HCT116 (cell line): ENCODE measurements around the gene PGBD5.

ENCODE experiments used
- POLR2A ChIP-seq: IDR thresholded peaks from 2 replicates; pipeline ENCODE4 v1.7.0; 2011; ENCODE audit warnings: borderline replicate concordance; ENCODE audit not compliant: insufficient read depth, insufficient read length; ENCODE audit errors: extremely low read depth
- POLR2AphosphoS5 ChIP-seq: IDR thresholded peaks from 2 replicates; pipeline ENCODE4 v1.6.1; 2011; ENCODE audit warnings: mild to moderate bottlenecking, low read depth, low read length, moderate library complexity
- SIN3A ChIP-seq: IDR thresholded peaks from 2 replicates; pipeline ENCODE4 v1.6.1; 2012; ENCODE audit warnings: low read depth
- ZNF274 ChIP-seq: fragments of 200-500 bp; sonication (Bioruptor generic); IDR thresholded peaks from 2 replicates; pipeline ENCODE4 v1.6.1; 2014; ENCODE audit warnings: mild to moderate bottlenecking, low read depth, low read length, inconsistent platforms

GRCh38 chr1:230345139-230345885 lies 80.8 kb downstream of the PGBD5 start:
- no peak for TF ChIP-seq POLR2AphosphoS5
- no peak for TF ChIP-seq SIN3A
- TF ChIP-seq POLR2A = no peak
- no peak for TF ChIP-seq ZNF274
